Kasumi-1 (cell line): ENCODE results near the gene UQCRC1.

ENCODE experiments used
- DNase-seq, 2 experiments: peaks; one replicate each; lab custom pipeline; 2025; lab: John Stamatoyannopoulos, UW

UQCRC1 gene

GRCh38 chr3:48609088-48610005 lies at the start of gene UQCRC1:
Gene UQCRC1 (minus strand): TSS chr3:48609646. CDS start chr3:48609620, 26 bp downstream.
- peak; percentile 84 for DNase-seq

GRCh38 chr3:48656841-48657281 lies 47.4 kb upstream of the UQCRC1 start:
- peak; percentile 37 to 46 for DNase-seq

- peak; percentile 76 for DNase-seq
Observed at GRCh38 chr3:48656061-48656840, 46.8 kb upstream of the UQCRC1 start.

- no peak for DNase-seq
Observed at GRCh38 chr3:48655606-48656005, 46.2 kb upstream of the UQCRC1 start.

- DNase-seq: no peak
Observed at GRCh38 chr3:48655063-48655462, 45.6 kb upstream of the UQCRC1 start.

GRCh38 chr3:48652923-48653715 lies 43.7 kb upstream of the UQCRC1 start:
- no peak for DNase-seq

GRCh38 chr3:48651771-48652170 lies 42.3 kb upstream of the UQCRC1 start:
- no peak for DNase-seq

GRCh38 chr3:48650723-48651122 lies 41.3 kb upstream of the UQCRC1 start:
- no peak for DNase-seq

GRCh38 chr3:48648188-48648850 lies 38.9 kb upstream of the UQCRC1 start:
- DNase-seq: no peak

GRCh38 chr3:48647714-48648113 lies 38.3 kb upstream of the UQCRC1 start:
- no peak for DNase-seq

- DNase-seq: no peak
Observed at GRCh38 chr3:48644898-48645760, 35.7 kb upstream of the UQCRC1 start.

GRCh38 chr3:48642605-48643004 lies 33.2 kb upstream of the UQCRC1 start:
- no peak for DNase-seq

- DNase-seq: no peak
Observed at GRCh38 chr3:48641396-48641795, 31.9 kb upstream of the UQCRC1 start.

GRCh38 chr3:48639944-48640606 lies 30.6 kb upstream of the UQCRC1 start:
- no peak for DNase-seq

- no peak for DNase-seq
Observed at GRCh38 chr3:48637305-48637704, 27.9 kb upstream of the UQCRC1 start.

- DNase-seq: no peak
Observed at GRCh38 chr3:48636149-48636655, 26.8 kb upstream of the UQCRC1 start.

GRCh38 chr3:48635222-48636021 lies 26.0 kb upstream of the UQCRC1 start, which contains the start of gene SLC26A6:
Gene SLC26A6 (minus strand): TSS chr3:48635461. CDS start chr3:48635393, 68 bp downstream.
- DNase-seq: peak; percentile 93 to 94

- DNase-seq: peak; percentile 49 to 54
Observed at GRCh38 chr3:48634661-48635221, 25.3 kb upstream of the UQCRC1 start.
